SKM-1 (cell line): ENCODE measurements around the gene DAPP1.
A peak's percentile ranks its signal among the peaks of the same experiment; 100 is the strongest.
"Not testable (repeated sequence)": the region's sequence is repeated elsewhere in the genome, so short reads cannot be mapped to it uniquely, and the experiment has no call there.

Source experiments
- DNase-seq: peaks from one replicate; lab custom pipeline; 2025; ENCODE audit not compliant: unreplicated experiment; lab: John Stamatoyannopoulos, UW

DAPP1 gene

GRCh38 chr4:99816545-99817308 is at the start of gene DAPP1:
Gene DAPP1 (plus strand): TSS chr4:99816827. CDS start chr4:99816914, 87 bp downstream.
- peak; percentile 59 for DNase-seq

- not testable (repeated sequence) for DNase-seq
Observed at GRCh38 chr4:99770842-99771241, 45.8 kb upstream of the DAPP1 start.

- DNase-seq, result no peak
Observed at GRCh38 chr4:99783940-99784339, 32.7 kb upstream of the DAPP1 start.

- no peak for DNase-seq
Observed at GRCh38 chr4:99784842-99785241, 31.8 kb upstream of the DAPP1 start.

- DNase-seq, result no peak
Observed at GRCh38 chr4:99790796-99791617, 25.6 kb upstream of the DAPP1 start.

GRCh38 chr4:99800332-99801004 is 16.2 kb upstream of the DAPP1 start:
- no peak for DNase-seq

GRCh38 chr4:99801005-99801699 is 15.5 kb upstream of the DAPP1 start:
- no peak for DNase-seq

- DNase-seq, result no peak
Observed at GRCh38 chr4:99803566-99804101, 13.0 kb upstream of the DAPP1 start.

GRCh38 chr4:99806545-99806944 is 10.1 kb upstream of the DAPP1 start:
- no peak for DNase-seq

GRCh38 chr4:99807666-99808065 is 9.0 kb upstream of the DAPP1 start:
- DNase-seq, result no peak

- peak; percentile 64 for DNase-seq
Observed at GRCh38 chr4:99808260-99808857, 8.3 kb upstream of the DAPP1 start.

GRCh38 chr4:99809326-99809725 is 7.3 kb upstream of the DAPP1 start:
- no peak for DNase-seq

- no peak for DNase-seq
Observed at GRCh38 chr4:99810536-99810935, 6.1 kb upstream of the DAPP1 start.

GRCh38 chr4:99811117-99811516 is 5.5 kb upstream of the DAPP1 start:
- DNase-seq, result no peak

GRCh38 chr4:99811850-99812249 is 4.8 kb upstream of the DAPP1 start:
- DNase-seq, result peak; percentile 67

- DNase-seq, result no peak
Observed at GRCh38 chr4:99815597-99816011, 1.0 kb upstream of the DAPP1 start.

- peak; percentile 51 for DNase-seq
Observed at GRCh38 chr4:99817309-99817890, 773 bp downstream of the DAPP1 start.

GRCh38 chr4:99818661-99819060 is 2.0 kb downstream of the DAPP1 start:
- no peak for DNase-seq

- peak; percentile 96 for DNase-seq
Observed at GRCh38 chr4:99821918-99822503, 5.4 kb downstream of the DAPP1 start.

- DNase-seq, result no peak
Observed at GRCh38 chr4:99822734-99823133, 6.1 kb downstream of the DAPP1 start.
